ENCODE results near the gene STAU1. TPM values are rescaled to one million over a fixed set of nuclear protein-coding genes. Genes with fewer than 3 reads are reported as not detected.

The STAU1 gene
- total and polyA plus RNA-seq, 2 of the 13 experiments (the other 11 are each of a cell fraction or from before 2014, with no cell fraction given) = 119 to 133 TPM

DNA sequence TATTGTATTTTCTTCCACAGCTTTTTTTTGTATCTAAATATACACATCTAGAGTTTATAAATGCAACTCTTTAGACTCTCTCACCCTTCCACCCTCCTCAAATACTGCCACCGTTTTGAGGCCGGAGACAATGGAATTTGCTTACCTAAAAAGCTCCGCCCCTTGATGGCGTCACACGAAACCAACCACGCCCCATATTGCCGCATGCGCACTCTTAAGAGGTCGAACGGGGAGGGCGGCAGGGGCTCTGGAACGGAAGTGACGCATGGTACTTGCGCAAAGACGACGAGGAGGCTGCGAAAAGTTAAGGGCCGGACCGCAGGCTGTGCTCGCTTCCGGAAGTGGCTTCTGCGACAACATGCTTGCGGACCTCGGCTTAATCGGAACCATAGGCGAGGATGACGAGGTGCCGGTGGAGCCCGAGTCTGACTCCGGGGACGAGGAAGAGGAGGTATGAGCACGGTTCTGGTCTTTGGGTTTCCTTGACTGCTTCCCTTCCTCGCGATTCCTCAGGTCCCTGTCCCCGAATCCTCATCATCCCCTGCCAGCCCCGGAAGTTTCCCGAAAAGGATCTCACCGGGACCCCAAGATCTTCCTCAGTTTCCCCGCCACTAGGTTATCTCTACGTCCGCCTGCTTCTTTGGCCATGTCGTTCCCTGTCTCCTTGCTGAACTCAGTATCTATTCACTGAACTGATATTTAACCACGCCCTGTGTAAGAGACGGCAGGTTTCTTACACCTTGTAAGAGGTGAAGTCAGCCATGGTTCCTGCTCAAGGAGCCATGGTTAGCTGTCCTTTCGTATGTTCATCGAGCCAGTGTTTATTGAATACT is 31.2 kb upstream of the STAU1 start, which contains the start of gene DDX27 (continued):
- TF ChIP-seq GTF2F1 (IDR thresholded peaks at IDR 0.05; ENCODE audit: low read length) = no peak
- TF ChIP-seq ZNF382 (CRISPR knock-in tag; IDR thresholded peaks at IDR 0.05; ENCODE audit: borderline replicate concordance) = no peak
- TF ChIP-seq CBX1 (IDR thresholded peaks at IDR 0.05; ENCODE audit: low read depth) = peak; percentile 83
- no peak for TF ChIP-seq ISX (CRISPR knock-in tag; conservative IDR thresholded peaks at IDR 0.05)
- no peak for TF ChIP-seq HNRNPL (IDR thresholded peaks at IDR 0.05; ENCODE audit: low read depth, low read length)
- TF ChIP-seq HOXD1 (CRISPR knock-in tag; IDR thresholded peaks at IDR 0.05) = peak; percentile 84; the same call in 1 of the 2 replicates
- no peak for TF ChIP-seq ZNF75D (CRISPR knock-in tag; IDR thresholded peaks at IDR 0.05; ENCODE audit: borderline replicate concordance)
- no peak; the same call in 1 of the 2 replicates for TF ChIP-seq ZNF879 (CRISPR knock-in tag; IDR thresholded peaks at IDR 0.05)
- no peak for TF ChIP-seq AGO2 (optimal IDR thresholded peaks at IDR 0.05; ENCODE audit: low read depth, low read length)
- no peak; the same call in 1 of the 2 replicates for TF ChIP-seq ZNF891 (CRISPR knock-in tag; IDR thresholded peaks at IDR 0.05)
- peak; percentile 70; the same call in 1 of the 2 replicates for TF ChIP-seq STAT5B (CRISPR knock-in tag; IDR thresholded peaks at IDR 0.05)
- TF ChIP-seq MTF1 (CRISPR knock-in tag; IDR thresholded peaks at IDR 0.05) = no peak
- TF ChIP-seq, protein P1, sequence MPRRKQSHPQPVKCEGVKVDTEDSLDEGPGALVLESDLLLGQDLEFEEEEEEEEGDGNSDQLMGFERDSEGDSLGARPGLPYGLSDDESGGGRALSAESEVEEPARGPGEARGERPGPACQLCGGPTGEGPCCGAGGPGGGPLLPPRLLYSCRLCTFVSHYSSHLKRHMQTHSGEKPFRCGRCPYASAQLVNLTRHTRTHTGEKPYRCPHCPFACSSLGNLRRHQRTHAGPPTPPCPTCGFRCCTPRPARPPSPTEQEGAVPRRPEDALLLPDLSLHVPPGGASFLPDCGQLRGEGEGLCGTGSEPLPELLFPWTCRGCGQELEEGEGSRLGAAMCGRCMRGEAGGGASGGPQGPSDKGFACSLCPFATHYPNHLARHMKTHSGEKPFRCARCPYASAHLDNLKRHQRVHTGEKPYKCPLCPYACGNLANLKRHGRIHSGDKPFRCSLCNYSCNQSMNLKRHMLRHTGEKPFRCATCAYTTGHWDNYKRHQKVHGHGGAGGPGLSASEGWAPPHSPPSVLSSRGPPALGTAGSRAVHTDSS (CRISPR knock-in tag; conservative IDR thresholded peaks at IDR 0.05) = 0 out of 2 replicates have a peak, but pooled peaks have one; percentile 66
- TF ChIP-seq TBX3 (IDR thresholded peaks at IDR 0.05; ENCODE audit: borderline replicate concordance) = peak; percentile 28; the same call in 1 of the 2 replicates
- TF ChIP-seq ZSCAN20 (CRISPR knock-in tag; IDR thresholded peaks at IDR 0.05; ENCODE audit: borderline replicate concordance) = 0 out of 2 replicates have a peak, but pooled peaks have one; percentile 7
- no peak; the same call in 1 of the 2 replicates for TF ChIP-seq ZKSCAN8 (CRISPR knock-in tag; IDR thresholded peaks at IDR 0.05; ENCODE audit: borderline replicate concordance)
- TF ChIP-seq NR2F2 (IDR thresholded peaks at IDR 0.05; ENCODE audit: borderline replicate concordance, low read depth) = peak; percentile 57; the same call in 1 of the 2 replicates
- TF ChIP-seq, protein P2, sequence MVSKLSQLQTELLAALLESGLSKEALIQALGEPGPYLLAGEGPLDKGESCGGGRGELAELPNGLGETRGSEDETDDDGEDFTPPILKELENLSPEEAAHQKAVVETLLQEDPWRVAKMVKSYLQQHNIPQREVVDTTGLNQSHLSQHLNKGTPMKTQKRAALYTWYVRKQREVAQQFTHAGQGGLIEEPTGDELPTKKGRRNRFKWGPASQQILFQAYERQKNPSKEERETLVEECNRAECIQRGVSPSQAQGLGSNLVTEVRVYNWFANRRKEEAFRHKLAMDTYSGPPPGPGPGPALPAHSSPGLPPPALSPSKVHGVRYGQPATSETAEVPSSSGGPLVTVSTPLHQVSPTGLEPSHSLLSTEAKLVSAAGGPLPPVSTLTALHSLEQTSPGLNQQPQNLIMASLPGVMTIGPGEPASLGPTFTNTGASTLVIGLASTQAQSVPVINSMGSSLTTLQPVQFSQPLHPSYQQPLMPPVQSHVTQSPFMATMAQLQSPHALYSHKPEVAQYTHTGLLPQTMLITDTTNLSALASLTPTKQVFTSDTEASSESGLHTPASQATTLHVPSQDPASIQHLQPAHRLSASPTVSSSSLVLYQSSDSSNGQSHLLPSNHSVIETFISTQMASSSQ (IDR thresholded peaks at IDR 0.05; ENCODE audit: low read depth) = no peak
- TF ChIP-seq, protein P2 (CRISPR knock-in tag; IDR thresholded peaks at IDR 0.05; ENCODE audit: borderline replicate concordance) = peak; percentile 83; the same call in 1 of the 2 replicates
- peak; percentile 94 for TF ChIP-seq SMAD3 (CRISPR knock-in tag; IDR thresholded peaks at IDR 0.05)
- no peak for TF ChIP-seq ZNF17 (CRISPR knock-in tag; IDR thresholded peaks at IDR 0.05)
- TF ChIP-seq CENPX (CRISPR knock-in tag; IDR thresholded peaks at IDR 0.05) = no peak
- TF ChIP-seq ZNF441 (CRISPR knock-in tag; IDR thresholded peaks at IDR 0.05; ENCODE audit: borderline replicate concordance) = peak; percentile 43; the same call in 1 of the 2 replicates
- TF ChIP-seq TCF12 (IDR thresholded peaks at IDR 0.05) = no peak
- no peak; the same call in 1 of the 2 replicates for TF ChIP-seq TCF12 (CRISPR knock-in tag; IDR thresholded peaks at IDR 0.05)
- TF ChIP-seq ZNF569 (CRISPR knock-in tag; IDR thresholded peaks at IDR 0.05; ENCODE audit: borderline replicate concordance) = no peak; the same call in 1 of the 2 replicates
